Neural progenitor cell (in vitro differentiated cells): ENCODE data around the gene PIMREG.

ENCODE experiments used
- CTCF ChIP-seq: fragments of 200-600 bp; sonication (generic); IDR thresholded peaks from 2 replicates; pipeline ENCODE4 v1.5.1; 2017; ENCODE audit warnings: antibody characterized with exemption, mild to moderate bottlenecking
- EZH2 ChIP-seq: fragments of 200-600 bp; sonication (generic); IDR thresholded peaks from 2 replicates; pipeline ENCODE4 v1.6.1; 2017; ENCODE audit warnings: antibody characterized with exemption, mild to moderate bottlenecking, moderate library complexity
- EZH2phosphoT487 ChIP-seq: fragments of 200-600 bp; sonication (generic); IDR thresholded peaks from 2 replicates; pipeline ENCODE4 v1.6.1; 2017; ENCODE audit warnings: antibody characterized with exemption

GRCh38 chr17:6492892-6493674 is 48.8 kb downstream of the PIMREG start:
- TF ChIP-seq CTCF (no peak), EZH2 (no peak), EZH2phosphoT487 (no peak)
